ENCODE data around the gene CACNA1E.

CACNA1E gene

GRCh38 chr1:181784039-181784683 is 300.8 kb downstream of the CACNA1E start:
- TF ChIP-seq CTCF (IDR thresholded peaks at IDR 0.05) = no peak

- TF ChIP-seq CTCF (IDR thresholded peaks at IDR 0.05) = no peak
Observed at GRCh38 chr1:181789395-181789794, 306.1 kb downstream of the CACNA1E start.

GRCh38 chr1:181791721-181792120 is 308.4 kb downstream of the CACNA1E start:
- no peak for TF ChIP-seq CTCF (IDR thresholded peaks at IDR 0.05)

- no peak for TF ChIP-seq CTCF (IDR thresholded peaks at IDR 0.05)
Observed at GRCh38 chr1:181793831-181794230, 310.5 kb downstream of the CACNA1E start.

GRCh38 chr1:181794332-181794731 is 311.0 kb downstream of the CACNA1E start:
- no peak for TF ChIP-seq CTCF (IDR thresholded peaks at IDR 0.05)

- no peak for TF ChIP-seq CTCF (IDR thresholded peaks at IDR 0.05)
Observed at GRCh38 chr1:181798191-181798926, 315.0 kb downstream of the CACNA1E start.

- no peak for TF ChIP-seq CTCF (IDR thresholded peaks at IDR 0.05)
Observed at GRCh38 chr1:181801617-181802016, 318.3 kb downstream of the CACNA1E start.
